GM23338 (cell line): ENCODE measurements around the gene GLRA2. TPM values are rescaled to one million over a fixed set of nuclear protein-coding genes. Genes with fewer than 3 reads are reported as not detected.

Source experiments
- ATAC-seq: fragments of 200-7000 bp; cut with Tn5 transposase; 3 replicates; pipeline ENCODE4 v1.9.1; 2020
- DNase-seq: peaks from one replicate; pipeline ENCODE4 v3.0.0-alpha.2; 2015; ENCODE audit warnings: low spot score
- H2AFZ ChIP-seq: fragments of 200-600 bp; sonication (generic); 2 replicates; pipeline ENCODE4 v1.8.0; 2016; ENCODE audit warnings: antibody characterized with exemption, mild to moderate bottlenecking, moderate library complexity
- H3F3A ChIP-seq: fragments of 200-600 bp; sonication (generic); replicated peaks from 2 replicates; pipeline ENCODE4 v1.8.0; 2017; ENCODE audit warnings: antibody characterized with exemption, mixed run types, low read depth
- H3K27ac ChIP-seq: fragments of 200-600 bp; sonication (generic); 2 replicates; pipeline ENCODE4 v1.6.1; 2016; ENCODE audit warnings: low read depth
- H3K27me3 ChIP-seq: fragments of 200-600 bp; sonication (generic); 2 replicates; pipeline ENCODE4 v1.8.0; 2016; ENCODE audit warnings: mild to moderate bottlenecking, mixed run types, moderate library complexity; ENCODE audit not compliant: insufficient read depth
- H3K36me3 ChIP-seq: fragments of 200-600 bp; sonication (generic); 2 replicates; pipeline ENCODE4 v1.8.0; 2016; ENCODE audit warnings: mild to moderate bottlenecking; ENCODE audit not compliant: insufficient read depth
- H3K4me1 ChIP-seq: fragments of 200-600 bp; sonication (generic); 2 replicates; pipeline ENCODE4 v1.8.0; 2016; ENCODE audit warnings: mild to moderate bottlenecking, moderate library complexity; ENCODE audit not compliant: insufficient read depth
- H3K4me2 ChIP-seq: fragments of 200-600 bp; sonication (generic); 2 replicates; pipeline ENCODE4 v1.7.1; 2017; ENCODE audit warnings: mixed run types
- H3K4me3 ChIP-seq: fragments of 200-600 bp; sonication (generic); 2 replicates; pipeline ENCODE4 v1.6.1; 2016; ENCODE audit warnings: mixed run types
- H3K79me2 ChIP-seq: fragments of 200-600 bp; sonication (generic); replicated peaks from 2 replicates; pipeline ENCODE4 v1.8.0; 2017; ENCODE audit warnings: mild to moderate bottlenecking; ENCODE audit not compliant: insufficient read depth
- H3K9me2 ChIP-seq: fragments of 200-600 bp; sonication (generic); 2 replicates; pipeline ENCODE4 v1.8.0; 2017; ENCODE audit not compliant: insufficient read depth
- H4K20me1 ChIP-seq: fragments of 200-600 bp; sonication (generic); replicated peaks from 2 replicates; pipeline ENCODE4 v1.8.0; 2017; ENCODE audit warnings: mild to moderate bottlenecking; ENCODE audit not compliant: insufficient read depth
- H3K27ac Mint-ChIP-seq: 2 replicates; pipeline ENCODE4 v1.8.0; 2020; ENCODE audit warnings: inconsistent platforms, mild to moderate bottlenecking, moderate library complexity, mixed read lengths
- H3K27me3 Mint-ChIP-seq: 3 replicates; pipeline ENCODE4 v1.8.0; 2022; ENCODE audit warnings: low read depth, mild to moderate bottlenecking, moderate library complexity, mixed read lengths, inconsistent platforms; ENCODE audit not compliant: insufficient read depth, poor library complexity
- H3K36me3 Mint-ChIP-seq: 3 replicates; pipeline ENCODE4 v1.8.0; 2021; ENCODE audit warnings: low read depth, mild to moderate bottlenecking, inconsistent platforms, moderate library complexity, mixed read lengths
- H3K4me1 Mint-ChIP-seq: 3 replicates; pipeline ENCODE4 v1.8.0; 2020; ENCODE audit warnings: mild to moderate bottlenecking, inconsistent platforms, mixed read lengths
- H3K4me3 Mint-ChIP-seq: 3 replicates; pipeline ENCODE4 v1.8.0; 2021; ENCODE audit warnings: moderate library complexity, mild to moderate bottlenecking, inconsistent platforms, mixed read lengths
- H3K9me3 Mint-ChIP-seq: 3 replicates; pipeline ENCODE4 v1.8.0; 2020; ENCODE audit warnings: moderate library complexity, mild to moderate bottlenecking, inconsistent platforms, mixed read lengths
- CREB1 ChIP-seq: fragments of 250-450 bp; sonication (Bioruptor Pico); IDR thresholded peaks from 2 replicates; pipeline ENCODE4 v1.5.0; 2020; ENCODE audit warnings: low read depth, mild to moderate bottlenecking, moderate library complexity
- EZH2 ChIP-seq: fragments of 200-600 bp; sonication (generic); IDR thresholded peaks from one replicate; pipeline ENCODE4 v1.8.0; 2017; ENCODE audit warnings: antibody characterized with exemption, mild to moderate bottlenecking, low read depth; ENCODE audit not compliant: unreplicated experiment
- EZH2phosphoT487 ChIP-seq: fragments of 200-600 bp; sonication (generic); IDR thresholded peaks from one replicate; pipeline ENCODE4 v1.8.1; 2018; ENCODE audit warnings: antibody characterized with exemption; ENCODE audit not compliant: unreplicated experiment
- JUNB ChIP-seq: IDR thresholded peaks from one replicate; pipeline ENCODE4 v1.6.1; 2016; ENCODE audit warnings: antibody characterized with exemption; ENCODE audit not compliant: unreplicated experiment
- NANOG ChIP-seq: IDR thresholded peaks from 2 replicates; pipeline ENCODE4 v1.6.1; 2016; ENCODE audit warnings: antibody characterized with exemption, borderline replicate concordance
- POLR2AphosphoS5 ChIP-seq: IDR thresholded peaks from 2 replicates; pipeline ENCODE4 v1.6.1; 2016; ENCODE audit warnings: antibody characterized with exemption, low read depth
- STAT1 ChIP-seq: IDR thresholded peaks from one replicate; pipeline ENCODE4 v1.6.1; 2016; ENCODE audit warnings: antibody characterized with exemption; ENCODE audit not compliant: unreplicated experiment
- ZNF114 ChIP-seq: fragments of 250-450 bp; sonication (Bioruptor Pico); IDR thresholded peaks from 2 replicates; pipeline ENCODE4 v1.5.0; 2020; ENCODE audit warnings: mild to moderate bottlenecking, moderate library complexity
- ZNF331 ChIP-seq: fragments of 250-450 bp; sonication (Bioruptor Pico); IDR thresholded peaks from 2 replicates; pipeline ENCODE4 v1.5.0; 2020; ENCODE audit warnings: low read depth, mild to moderate bottlenecking, moderate library complexity
- polyA plus RNA-seq: library from polyadenylated mRNA; unstranded; fragments of >200 nt; fragmentation: Nextera tagmentation; extraction: Ambion mirVana; gene quantifications from 2 replicates; pipeline ENCODE4 v1.2.1, GENCODE V29; 2016
- total RNA-seq: library from RNA; depleted of rRNA; stranded (reverse); fragments of >200 nt; shearing (Covaris generic); gene quantifications from 2 replicates; pipeline ENCODE4 v1.2.3, GENCODE V29; 2014
- TF ChIP-seq, protein P1 (sequence below): IDR thresholded peaks from 2 replicates; pipeline ENCODE4 v1.6.1; 2016; ENCODE audit warnings: antibody characterized with exemption
- TF ChIP-seq, protein P2 (sequence below): fragments of 250-450 bp; sonication (Bioruptor Pico); IDR thresholded peaks from 2 replicates; pipeline ENCODE4 v1.5.0; 2020; ENCODE audit warnings: mild to moderate bottlenecking, moderate library complexity
- TF ChIP-seq, protein P3 (sequence below): IDR thresholded peaks from one replicate; pipeline ENCODE4 v1.6.1; 2018; ENCODE audit warnings: antibody characterized with exemption; ENCODE audit not compliant: unreplicated experiment
- TF ChIP-seq, protein P4 (sequence below), 2 experiments: fragments of 200-600 bp in 1 of 2; sonication (generic) in 1 of 2; conservative IDR thresholded peaks; 2 replicates each; pipeline versions ENCODE4 v1.5.1 to v1.6.1; 2016 to 2017; ENCODE audit warnings: antibody characterized with exemption in 2 of 2, low read depth in 2 of 2, mild to moderate bottlenecking in 2 of 2, moderate library complexity in 1 of 2

The GLRA2 gene
- total and polyA plus RNA-seq, 2 experiments from 2014 or later, result not detected

DNA sequence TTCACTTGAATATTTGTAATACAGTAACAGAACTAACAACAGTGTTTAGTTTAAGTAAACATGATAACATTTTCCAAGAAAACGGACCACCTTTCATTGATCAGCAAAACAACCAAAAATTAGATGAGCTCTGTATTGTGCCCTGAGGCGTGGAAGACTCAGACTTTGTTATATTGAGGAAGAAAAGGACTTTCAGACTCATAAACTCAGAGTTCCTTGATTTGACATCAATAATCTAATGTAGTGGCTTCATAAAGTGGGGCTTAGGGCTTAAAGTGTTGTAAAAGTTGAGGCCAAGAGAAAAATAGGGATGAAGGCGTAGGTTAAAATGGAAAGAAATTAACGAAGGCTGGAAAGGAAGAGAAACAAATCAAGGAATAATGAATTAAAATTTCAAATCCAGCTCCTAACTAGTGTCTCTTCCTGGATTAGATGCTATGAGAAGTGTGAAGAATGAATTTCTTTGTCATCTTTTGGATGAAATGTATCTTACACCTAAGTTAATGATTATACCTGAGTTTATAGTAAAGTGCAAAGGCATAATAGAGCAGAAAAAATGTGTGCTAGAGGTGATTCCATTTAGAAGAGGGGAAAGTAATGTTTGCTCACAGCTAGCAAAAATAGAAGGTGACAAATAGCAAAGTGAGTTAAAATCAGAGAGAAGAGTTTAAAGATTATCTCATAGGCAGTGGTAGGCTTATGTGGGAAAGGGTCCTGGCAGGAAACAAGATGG lies 19.8 kb upstream of the GLRA2 start:
- Mint-ChIP-seq H3K27me3 (no peaks in the 10 kb centered on the region), H3K9me3 (no peaks in the 10 kb centered on the region)
- H2AFZ ChIP-seq, result no peak overlapping the region

More for the DNA sequence above, 19.8 kb upstream of the GLRA2 start:
- Mint-ChIP-seq H3K4me1 (no peaks in the 10 kb centered on the region), H3K27ac (no peak overlapping the region), H3K4me3 (no peak overlapping the region), H3K36me3 (no peaks in the 10 kb centered on the region)
- no peak overlapping the region for H3K27ac ChIP-seq
- no peaks in the 10 kb centered on the region for H3F3A ChIP-seq
- no peaks in the 10 kb centered on the region for H3K79me2 ChIP-seq
- no peaks in the 10 kb centered on the region for H3K36me3 ChIP-seq
- ATAC-seq (no peak), DNase-seq (no peak)
- H3K9me2 ChIP-seq, result no peaks in the 10 kb centered on the region
- H3K4me2 ChIP-seq, result no peak overlapping the region
- TF ChIP-seq NANOG (no peak), JUNB (no peak), STAT1 (no peak), EZH2 (no peak), POLR2AphosphoS5 (no peak), EZH2phosphoT487 (no peak), CREB1 (CRISPR knock-in tag) (no peak), ZNF114 (CRISPR knock-in tag) (no peak), ZNF331 (CRISPR knock-in tag) (no peak)
- TF ChIP-seq, protein P1, sequence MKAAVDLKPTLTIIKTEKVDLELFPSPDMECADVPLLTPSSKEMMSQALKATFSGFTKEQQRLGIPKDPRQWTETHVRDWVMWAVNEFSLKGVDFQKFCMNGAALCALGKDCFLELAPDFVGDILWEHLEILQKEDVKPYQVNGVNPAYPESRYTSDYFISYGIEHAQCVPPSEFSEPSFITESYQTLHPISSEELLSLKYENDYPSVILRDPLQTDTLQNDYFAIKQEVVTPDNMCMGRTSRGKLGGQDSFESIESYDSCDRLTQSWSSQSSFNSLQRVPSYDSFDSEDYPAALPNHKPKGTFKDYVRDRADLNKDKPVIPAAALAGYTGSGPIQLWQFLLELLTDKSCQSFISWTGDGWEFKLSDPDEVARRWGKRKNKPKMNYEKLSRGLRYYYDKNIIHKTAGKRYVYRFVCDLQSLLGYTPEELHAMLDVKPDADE, result no peak
- TF ChIP-seq, protein P2, sequence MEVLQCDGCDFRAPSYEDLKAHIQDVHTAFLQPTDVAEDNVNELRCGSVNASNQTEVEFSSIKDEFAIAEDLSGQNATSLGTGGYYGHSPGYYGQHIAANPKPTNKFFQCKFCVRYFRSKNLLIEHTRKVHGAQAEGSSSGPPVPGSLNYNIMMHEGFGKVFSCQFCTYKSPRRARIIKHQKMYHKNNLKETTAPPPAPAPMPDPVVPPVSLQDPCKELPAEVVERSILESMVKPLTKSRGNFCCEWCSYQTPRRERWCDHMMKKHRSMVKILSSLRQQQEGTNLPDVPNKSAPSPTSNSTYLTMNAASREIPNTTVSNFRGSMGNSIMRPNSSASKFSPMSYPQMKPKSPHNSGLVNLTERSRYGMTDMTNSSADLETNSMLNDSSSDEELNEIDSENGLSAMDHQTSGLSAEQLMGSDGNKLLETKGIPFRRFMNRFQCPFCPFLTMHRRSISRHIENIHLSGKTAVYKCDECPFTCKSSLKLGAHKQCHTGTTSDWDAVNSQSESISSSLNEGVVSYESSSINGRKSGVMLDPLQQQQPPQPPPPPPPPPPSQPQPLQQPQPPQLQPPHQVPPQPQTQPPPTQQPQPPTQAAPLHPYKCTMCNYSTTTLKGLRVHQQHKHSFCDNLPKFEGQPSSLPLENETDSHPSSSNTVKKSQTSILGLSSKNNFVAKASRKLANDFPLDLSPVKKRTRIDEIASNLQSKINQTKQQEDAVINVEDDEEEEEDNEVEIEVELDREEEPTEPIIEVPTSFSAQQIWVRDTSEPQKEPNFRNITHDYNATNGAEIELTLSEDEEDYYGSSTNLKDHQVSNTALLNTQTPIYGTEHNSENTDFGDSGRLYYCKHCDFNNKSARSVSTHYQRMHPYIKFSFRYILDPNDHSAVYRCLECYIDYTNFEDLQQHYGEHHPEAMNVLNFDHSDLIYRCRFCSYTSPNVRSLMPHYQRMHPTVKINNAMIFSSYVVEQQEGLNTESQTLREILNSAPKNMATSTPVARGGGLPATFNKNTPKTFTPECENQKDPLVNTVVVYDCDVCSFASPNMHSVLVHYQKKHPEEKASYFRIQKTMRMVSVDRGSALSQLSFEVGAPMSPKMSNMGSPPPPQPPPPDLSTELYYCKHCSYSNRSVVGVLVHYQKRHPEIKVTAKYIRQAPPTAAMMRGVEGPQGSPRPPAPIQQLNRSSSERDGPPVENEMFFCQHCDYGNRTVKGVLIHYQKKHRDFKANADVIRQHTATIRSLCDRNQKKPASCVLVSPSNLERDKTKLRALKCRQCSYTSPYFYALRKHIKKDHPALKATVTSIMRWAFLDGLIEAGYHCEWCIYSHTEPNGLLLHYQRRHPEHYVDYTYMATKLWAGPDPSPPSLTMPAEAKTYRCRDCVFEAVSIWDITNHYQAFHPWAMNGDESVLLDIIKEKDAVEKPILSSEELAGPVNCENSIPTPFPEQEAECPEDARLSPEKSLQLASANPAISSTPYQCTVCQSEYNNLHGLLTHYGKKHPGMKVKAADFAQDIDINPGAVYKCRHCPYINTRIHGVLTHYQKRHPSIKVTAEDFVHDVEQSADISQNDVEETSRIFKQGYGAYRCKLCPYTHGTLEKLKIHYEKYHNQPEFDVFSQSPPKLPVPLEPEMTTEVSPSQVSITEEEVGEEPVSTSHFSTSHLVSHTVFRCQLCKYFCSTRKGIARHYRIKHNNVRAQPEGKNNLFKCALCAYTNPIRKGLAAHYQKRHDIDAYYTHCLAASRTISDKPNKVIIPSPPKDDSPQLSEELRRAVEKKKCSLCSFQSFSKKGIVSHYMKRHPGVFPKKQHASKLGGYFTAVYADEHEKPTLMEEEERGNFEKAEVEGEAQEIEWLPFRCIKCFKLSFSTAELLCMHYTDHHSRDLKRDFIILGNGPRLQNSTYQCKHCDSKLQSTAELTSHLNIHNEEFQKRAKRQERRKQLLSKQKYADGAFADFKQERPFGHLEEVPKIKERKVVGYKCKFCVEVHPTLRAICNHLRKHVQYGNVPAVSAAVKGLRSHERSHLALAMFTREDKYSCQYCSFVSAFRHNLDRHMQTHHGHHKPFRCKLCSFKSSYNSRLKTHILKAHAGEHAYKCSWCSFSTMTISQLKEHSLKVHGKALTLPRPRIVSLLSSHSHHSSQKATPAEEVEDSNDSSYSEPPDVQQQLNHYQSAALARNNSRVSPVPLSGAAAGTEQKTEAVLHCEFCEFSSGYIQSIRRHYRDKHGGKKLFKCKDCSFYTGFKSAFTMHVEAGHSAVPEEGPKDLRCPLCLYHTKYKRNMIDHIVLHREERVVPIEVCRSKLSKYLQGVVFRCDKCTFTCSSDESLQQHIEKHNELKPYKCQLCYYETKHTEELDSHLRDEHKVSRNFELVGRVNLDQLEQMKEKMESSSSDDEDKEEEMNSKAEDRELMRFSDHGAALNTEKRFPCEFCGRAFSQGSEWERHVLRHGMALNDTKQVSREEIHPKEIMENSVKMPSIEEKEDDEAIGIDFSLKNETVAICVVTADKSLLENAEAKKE, result no peak
- TF ChIP-seq, protein P3, sequence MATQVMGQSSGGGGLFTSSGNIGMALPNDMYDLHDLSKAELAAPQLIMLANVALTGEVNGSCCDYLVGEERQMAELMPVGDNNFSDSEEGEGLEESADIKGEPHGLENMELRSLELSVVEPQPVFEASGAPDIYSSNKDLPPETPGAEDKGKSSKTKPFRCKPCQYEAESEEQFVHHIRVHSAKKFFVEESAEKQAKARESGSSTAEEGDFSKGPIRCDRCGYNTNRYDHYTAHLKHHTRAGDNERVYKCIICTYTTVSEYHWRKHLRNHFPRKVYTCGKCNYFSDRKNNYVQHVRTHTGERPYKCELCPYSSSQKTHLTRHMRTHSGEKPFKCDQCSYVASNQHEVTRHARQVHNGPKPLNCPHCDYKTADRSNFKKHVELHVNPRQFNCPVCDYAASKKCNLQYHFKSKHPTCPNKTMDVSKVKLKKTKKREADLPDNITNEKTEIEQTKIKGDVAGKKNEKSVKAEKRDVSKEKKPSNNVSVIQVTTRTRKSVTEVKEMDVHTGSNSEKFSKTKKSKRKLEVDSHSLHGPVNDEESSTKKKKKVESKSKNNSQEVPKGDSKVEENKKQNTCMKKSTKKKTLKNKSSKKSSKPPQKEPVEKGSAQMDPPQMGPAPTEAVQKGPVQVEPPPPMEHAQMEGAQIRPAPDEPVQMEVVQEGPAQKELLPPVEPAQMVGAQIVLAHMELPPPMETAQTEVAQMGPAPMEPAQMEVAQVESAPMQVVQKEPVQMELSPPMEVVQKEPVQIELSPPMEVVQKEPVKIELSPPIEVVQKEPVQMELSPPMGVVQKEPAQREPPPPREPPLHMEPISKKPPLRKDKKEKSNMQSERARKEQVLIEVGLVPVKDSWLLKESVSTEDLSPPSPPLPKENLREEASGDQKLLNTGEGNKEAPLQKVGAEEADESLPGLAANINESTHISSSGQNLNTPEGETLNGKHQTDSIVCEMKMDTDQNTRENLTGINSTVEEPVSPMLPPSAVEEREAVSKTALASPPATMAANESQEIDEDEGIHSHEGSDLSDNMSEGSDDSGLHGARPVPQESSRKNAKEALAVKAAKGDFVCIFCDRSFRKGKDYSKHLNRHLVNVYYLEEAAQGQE, result no peak
- TF ChIP-seq, protein P4, sequence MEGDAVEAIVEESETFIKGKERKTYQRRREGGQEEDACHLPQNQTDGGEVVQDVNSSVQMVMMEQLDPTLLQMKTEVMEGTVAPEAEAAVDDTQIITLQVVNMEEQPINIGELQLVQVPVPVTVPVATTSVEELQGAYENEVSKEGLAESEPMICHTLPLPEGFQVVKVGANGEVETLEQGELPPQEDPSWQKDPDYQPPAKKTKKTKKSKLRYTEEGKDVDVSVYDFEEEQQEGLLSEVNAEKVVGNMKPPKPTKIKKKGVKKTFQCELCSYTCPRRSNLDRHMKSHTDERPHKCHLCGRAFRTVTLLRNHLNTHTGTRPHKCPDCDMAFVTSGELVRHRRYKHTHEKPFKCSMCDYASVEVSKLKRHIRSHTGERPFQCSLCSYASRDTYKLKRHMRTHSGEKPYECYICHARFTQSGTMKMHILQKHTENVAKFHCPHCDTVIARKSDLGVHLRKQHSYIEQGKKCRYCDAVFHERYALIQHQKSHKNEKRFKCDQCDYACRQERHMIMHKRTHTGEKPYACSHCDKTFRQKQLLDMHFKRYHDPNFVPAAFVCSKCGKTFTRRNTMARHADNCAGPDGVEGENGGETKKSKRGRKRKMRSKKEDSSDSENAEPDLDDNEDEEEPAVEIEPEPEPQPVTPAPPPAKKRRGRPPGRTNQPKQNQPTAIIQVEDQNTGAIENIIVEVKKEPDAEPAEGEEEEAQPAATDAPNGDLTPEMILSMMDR (conservative IDR thresholded peaks at IDR 0.05; ENCODE audit: low read depth in 2 of 2), result no peak
- H3K4me3 ChIP-seq, result no peak overlapping the region
- no peaks in the 10 kb centered on the region for H3K4me1 ChIP-seq
- no peaks in the 10 kb centered on the region for H4K20me1 ChIP-seq
- no peaks in the 10 kb centered on the region for H3K27me3 ChIP-seq
